Measurements from ENCODE around the gene PCSK6. TPM values are rescaled to one million over a fixed set of nuclear protein-coding genes. Genes with fewer than 3 reads are reported as not detected.
"Not testable (repeated sequence)": the region's sequence is repeated elsewhere in the genome, so short reads cannot be mapped to it uniquely, and the experiment has no call there.

Gene PCSK6
- total RNA-seq, 1 donor from 2014 or later: 3.7 TPM

- TF ChIP-seq CTCF (conservative IDR thresholded peaks at IDR 0.05; ENCODE audit: low read depth, low read length): no peak
- DNase-seq (ENCODE audit: low read depth): no peak
Measured at GRCh38 chr15:101303408-101303807, 186.1 kb downstream of the PCSK6 start.

GRCh38 chr15:101296418-101297405 lies 192.8 kb downstream of the PCSK6 start:
- TF ChIP-seq CTCF (conservative IDR thresholded peaks at IDR 0.05; ENCODE audit: low read depth, low read length): no peak
- no peak overlapping the region for H3K4me3 ChIP-seq (ENCODE audit: low read depth, low read length)
- no peak for DNase-seq (ENCODE audit: low read depth)

More at GRCh38 chr15:101303408-101303807, 186.1 kb downstream of the PCSK6 start:
- no peak overlapping the region for H3K4me3 ChIP-seq (ENCODE audit: low read depth, low read length)

GRCh38 chr15:101295607-101296161 lies 193.8 kb downstream of the PCSK6 start:
- DNase-seq (ENCODE audit: low read depth): no peak
- H3K4me3 ChIP-seq (ENCODE audit: low read depth, low read length): peak overlapping the region; percentile 92
- TF ChIP-seq CTCF (conservative IDR thresholded peaks at IDR 0.05; ENCODE audit: low read depth, low read length): no peak

- H3K4me3 ChIP-seq (ENCODE audit: low read depth, low read length): peak within 1 kb of the TSS; percentile 92
- DNase-seq (ENCODE audit: low read depth): no peak
- no peak for TF ChIP-seq CTCF (conservative IDR thresholded peaks at IDR 0.05; ENCODE audit: low read depth, low read length)
Measured at GRCh38 chr15:101294731-101295606, 194.5 kb downstream of the PCSK6 start, which contains the start of gene SNRPA1. Gene SNRPA1 (minus strand): TSS chr15:101295248. CDS start chr15:101295178, 70 bp downstream.

- DNase-seq (ENCODE audit: low read depth): no peak
- peak overlapping the region; percentile 92 for H3K4me3 ChIP-seq (ENCODE audit: low read depth, low read length)
- no peak for TF ChIP-seq CTCF (conservative IDR thresholded peaks at IDR 0.05; ENCODE audit: low read depth, low read length)
Measured at GRCh38 chr15:101293122-101293521, 196.4 kb downstream of the PCSK6 start.

GRCh38 chr15:101288905-101289513 lies 200.5 kb downstream of the PCSK6 start:
- no peak for DNase-seq (ENCODE audit: low read depth)
- peak; percentile 73 for TF ChIP-seq CTCF (conservative IDR thresholded peaks at IDR 0.05; ENCODE audit: low read depth, low read length)
- no peak overlapping the region for H3K4me3 ChIP-seq (ENCODE audit: low read depth, low read length)

- not testable (repeated sequence) for H3K4me3 ChIP-seq (ENCODE audit: low read depth, low read length); DNase-seq (ENCODE audit: low read depth)
Measured at GRCh38 chr15:101287342-101287741, 202.2 kb downstream of the PCSK6 start.
